UCSD-AML1 (cell line): Measurements from ENCODE around the gene IL4I1.

Experiments used
- DNase-seq: peaks from one replicate; lab custom pipeline; 2025; ENCODE audit not compliant: unreplicated experiment; lab: John Stamatoyannopoulos, UW

Gene IL4I1

GRCh38 chr19:49924004-49924880 lies 27.6 kb upstream of the IL4I1 start:
- DNase-seq: no peak

- DNase-seq: no peak
Observed at GRCh38 chr19:49923055-49924003, 26.6 kb upstream of the IL4I1 start.

- DNase-seq: no peak
Observed at GRCh38 chr19:49921871-49922795, 25.4 kb upstream of the IL4I1 start.

- no peak for DNase-seq
Observed at GRCh38 chr19:49920624-49921363, 24.1 kb upstream of the IL4I1 start.

- no peak for DNase-seq
Observed at GRCh38 chr19:49918089-49918488, 21.4 kb upstream of the IL4I1 start.

GRCh38 chr19:49916839-49917733 lies 20.4 kb upstream of the IL4I1 start:
- DNase-seq: no peak

GRCh38 chr19:49915271-49915670 lies 18.6 kb upstream of the IL4I1 start:
- DNase-seq: no peak

- no peak for DNase-seq
Observed at GRCh38 chr19:49913720-49914119, 17.0 kb upstream of the IL4I1 start.

- no peak for DNase-seq
Observed at GRCh38 chr19:49912965-49913685, 16.4 kb upstream of the IL4I1 start.

GRCh38 chr19:49911381-49912145 lies 14.9 kb upstream of the IL4I1 start:
- peak; percentile 41 for DNase-seq

GRCh38 chr19:49910179-49910578 lies 13.5 kb upstream of the IL4I1 start:
- no peak for DNase-seq

GRCh38 chr19:49908480-49909420 lies 12.1 kb upstream of the IL4I1 start:
- no peak for DNase-seq

GRCh38 chr19:49907745-49908446 lies 11.2 kb upstream of the IL4I1 start:
- no peak for DNase-seq

- DNase-seq: no peak
Observed at GRCh38 chr19:49906879-49907564, 10.3 kb upstream of the IL4I1 start.

- DNase-seq: no peak
Observed at GRCh38 chr19:49904136-49904535, 7.4 kb upstream of the IL4I1 start.
